Measurements from ENCODE around the gene DENND5A. TPM values are rescaled to one million over a fixed set of nuclear protein-coding genes. Genes with fewer than 3 reads are reported as not detected.

Gene DENND5A
- total RNA-seq, 1 donor from 2014 or later = 130 TPM

DNA sequence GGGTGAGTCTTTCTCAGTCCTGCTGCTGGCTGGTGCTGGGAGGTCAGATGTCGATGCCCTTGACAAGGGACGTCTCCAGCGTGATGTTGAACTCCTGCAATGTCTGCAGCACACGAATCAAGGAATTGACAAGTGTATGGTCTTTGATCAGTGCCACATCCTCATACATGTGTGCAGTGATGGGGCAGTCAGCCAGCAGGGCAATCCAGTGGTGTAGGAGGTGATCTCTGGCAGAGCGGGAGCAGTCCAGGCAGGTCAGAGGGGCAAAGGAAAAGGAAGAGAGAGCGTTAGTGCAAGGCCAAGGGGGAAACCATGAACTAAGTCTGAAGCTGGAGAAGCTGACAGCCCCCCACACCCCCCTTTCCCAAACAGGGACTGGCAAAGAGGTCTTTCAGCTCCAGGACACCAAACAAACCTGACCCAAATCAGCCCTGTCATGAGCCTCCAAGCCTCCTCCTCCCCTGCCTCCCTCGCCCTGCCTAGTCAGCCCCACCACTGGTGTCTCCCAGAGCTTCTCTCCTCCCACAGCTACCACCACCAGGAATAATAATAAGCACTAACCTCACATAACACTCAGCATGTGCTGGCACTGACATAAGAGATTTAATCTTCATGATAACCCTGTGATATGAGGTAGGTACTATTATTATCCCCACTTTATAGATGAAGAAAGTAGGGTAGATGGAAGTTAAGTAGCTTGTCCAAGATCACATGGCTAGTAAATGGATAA, 125.4 kb downstream of the DENND5A start:
- DNase-seq (ENCODE audit: low read depth in 2 of 2) = peak in 1 of 2 donors; percentile 52

DNA sequence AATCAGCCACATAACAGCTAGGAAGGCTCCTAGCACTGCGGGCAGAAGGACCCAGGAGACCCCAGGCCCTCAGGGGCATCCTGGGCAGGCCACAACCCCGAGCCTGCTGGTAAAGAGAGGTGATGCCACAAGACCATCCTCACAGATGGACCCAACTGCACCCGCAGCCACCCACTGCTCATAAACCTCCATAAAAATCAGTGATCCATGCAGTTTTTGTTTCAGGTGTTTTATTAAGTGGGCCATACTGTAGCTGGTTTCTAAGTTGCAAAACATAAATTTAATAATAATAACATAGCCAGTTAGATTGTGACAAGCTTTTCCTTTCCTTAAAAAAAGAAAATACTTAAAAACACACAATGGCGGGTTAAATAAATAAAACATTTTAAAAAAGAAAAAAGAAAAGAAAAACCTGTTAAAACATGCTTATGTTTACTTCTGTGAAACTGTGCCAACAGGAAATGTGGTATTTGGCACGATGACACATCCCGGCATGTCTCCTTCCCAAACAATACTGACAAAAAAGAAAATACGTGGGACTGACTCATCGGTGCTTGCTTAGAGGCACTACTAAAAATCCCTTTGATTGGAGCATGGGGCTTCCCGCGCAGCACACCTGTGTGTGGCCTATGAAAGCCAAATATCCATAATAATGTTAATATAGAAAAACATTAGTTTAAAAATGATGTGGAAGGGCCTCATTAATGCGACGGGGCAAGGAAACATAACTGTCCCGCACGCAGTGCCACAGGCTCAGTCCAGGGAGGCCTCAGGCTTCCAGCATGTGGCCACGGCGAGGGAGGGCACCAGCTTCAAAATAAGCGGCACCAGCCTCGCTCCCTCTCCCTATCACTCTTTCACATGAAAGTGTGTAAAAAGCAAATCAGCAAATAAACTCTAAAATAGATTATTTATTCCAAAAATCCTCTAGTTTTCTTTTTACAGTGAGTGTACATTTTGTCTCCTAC, 126.3 kb downstream of the DENND5A start:
- peak; percentile 95 to 99 for DNase-seq (ENCODE audit: low read depth in 2 of 2)

DNA sequence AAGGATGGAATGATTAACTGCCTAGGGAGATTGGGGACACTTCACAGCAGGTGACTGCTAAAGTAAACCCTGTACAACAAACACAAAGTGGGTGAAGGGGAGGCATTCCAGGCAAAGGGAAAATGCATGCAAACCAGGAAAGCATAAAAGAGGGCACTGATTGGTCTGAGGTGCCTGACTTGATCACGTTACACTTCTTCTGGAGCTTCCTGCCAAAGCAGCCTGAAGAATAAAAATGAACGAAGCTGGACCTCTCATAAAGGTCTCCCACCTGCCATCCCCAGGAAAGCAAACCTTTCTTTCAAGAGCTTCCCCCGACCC, 127.1 kb downstream of the DENND5A start:
- DNase-seq (ENCODE audit: low read depth in 2 of 2) = no peak

DNA sequence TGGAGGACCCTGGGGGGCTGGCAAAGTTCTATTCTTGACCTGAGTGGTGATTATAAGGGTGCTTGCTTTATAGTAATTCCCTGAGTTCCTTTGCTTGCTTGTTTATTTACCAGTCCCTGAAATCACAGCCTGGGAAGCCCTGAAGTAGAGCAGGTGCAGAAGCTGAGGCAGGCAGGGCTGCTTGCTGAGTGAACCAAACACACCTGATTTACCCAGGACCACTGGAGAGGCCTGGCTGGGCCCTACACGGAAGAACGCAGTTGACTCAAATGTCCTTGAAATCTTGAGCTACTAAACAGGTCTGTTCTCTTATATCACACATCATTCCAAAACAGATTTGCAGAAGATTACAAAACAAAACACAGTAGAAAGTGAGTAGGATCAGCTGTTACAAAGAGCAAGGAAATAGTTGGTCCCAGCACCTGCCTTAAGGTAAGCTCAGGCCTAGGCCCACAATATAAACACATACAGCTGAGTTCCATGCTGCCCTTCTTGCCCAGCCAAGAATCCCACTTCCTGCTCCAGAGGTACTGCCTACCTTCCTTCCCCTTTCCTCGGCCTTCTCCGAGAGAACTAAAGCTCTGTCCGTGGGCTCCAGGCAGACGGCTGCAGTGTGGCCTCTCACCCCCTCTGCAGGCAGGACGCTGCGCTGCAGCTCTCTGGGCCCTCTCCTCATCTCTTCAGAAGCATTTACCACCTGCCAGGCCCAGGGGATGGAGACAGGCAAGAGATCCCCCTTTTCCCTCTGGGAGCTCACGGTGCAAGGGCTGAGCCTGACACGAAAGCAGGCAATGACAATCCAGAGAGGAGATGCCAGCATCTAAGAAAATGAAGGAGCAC, 127.6 kb downstream of the DENND5A start:
- DNase-seq (ENCODE audit: low read depth in 2 of 2) = peak; percentile 45 to 82

GRCh38 chr11:9136741-9137140, 128.4 kb downstream of the DENND5A start:
- no peak for DNase-seq (ENCODE audit: low read depth in 2 of 2)

- DNase-seq (ENCODE audit: low read depth in 2 of 2) = no peak
These were observed 131.2 kb downstream of the DENND5A start for GRCh38 chr11:9133956-9134355.

DNA sequence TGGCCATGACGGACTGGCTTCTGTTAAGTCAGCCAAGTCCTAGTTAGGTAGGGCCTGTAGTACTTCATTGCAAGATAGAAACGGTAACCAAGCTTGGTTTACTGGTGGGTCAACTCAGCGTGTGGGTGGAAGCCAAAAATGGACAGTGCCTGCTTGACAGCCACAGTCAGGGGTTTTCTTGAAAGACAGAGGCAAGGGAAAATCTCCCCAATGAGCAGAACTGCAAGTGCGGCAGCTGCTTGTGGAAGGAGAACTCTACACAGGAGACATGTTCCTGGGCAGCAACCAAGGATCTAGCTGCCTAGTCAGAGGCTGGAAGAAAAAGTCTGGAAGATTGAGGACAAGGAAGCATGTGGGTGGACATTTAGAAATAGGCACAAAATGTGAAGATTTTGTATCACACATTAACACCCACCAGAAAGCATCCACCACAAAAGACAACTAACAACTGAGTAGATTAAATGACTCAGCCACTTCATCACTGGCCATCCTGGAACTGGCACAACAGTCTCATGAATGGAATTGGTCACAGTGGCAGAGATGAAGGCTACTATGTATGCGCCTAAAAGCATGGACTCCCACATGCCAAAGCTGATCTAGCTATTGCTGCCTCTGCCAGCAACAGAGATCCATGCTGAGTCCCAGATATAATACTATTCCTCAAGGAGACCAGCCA, 132.8 kb downstream of the DENND5A start:
- no peak for DNase-seq (ENCODE audit: low read depth in 2 of 2)

- DNase-seq (ENCODE audit: low read depth in 2 of 2) = no peak
These were observed 134.9 kb downstream of the DENND5A start for GRCh38 chr11:9130297-9130696.

DNA sequence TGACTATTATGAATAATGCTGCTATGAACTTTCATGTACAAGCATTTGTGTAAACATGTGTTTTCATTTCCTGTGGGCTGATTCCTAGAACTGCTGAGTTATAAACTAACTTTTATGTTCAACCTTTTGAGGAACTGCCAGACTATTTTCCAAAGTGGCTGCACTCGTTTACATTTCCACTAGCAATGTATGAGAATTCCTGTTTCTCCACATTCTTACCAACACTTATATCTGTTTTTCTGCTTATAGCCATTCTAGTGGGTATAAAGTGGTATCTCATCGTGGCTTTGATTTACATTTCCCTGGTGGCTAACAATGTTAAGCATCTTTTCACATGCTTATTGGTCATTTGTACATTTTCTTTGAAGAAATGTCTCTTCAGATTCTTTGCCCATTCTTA, 138.5 kb downstream of the DENND5A start:
- no peak for DNase-seq (ENCODE audit: low read depth in 2 of 2)

DNA sequence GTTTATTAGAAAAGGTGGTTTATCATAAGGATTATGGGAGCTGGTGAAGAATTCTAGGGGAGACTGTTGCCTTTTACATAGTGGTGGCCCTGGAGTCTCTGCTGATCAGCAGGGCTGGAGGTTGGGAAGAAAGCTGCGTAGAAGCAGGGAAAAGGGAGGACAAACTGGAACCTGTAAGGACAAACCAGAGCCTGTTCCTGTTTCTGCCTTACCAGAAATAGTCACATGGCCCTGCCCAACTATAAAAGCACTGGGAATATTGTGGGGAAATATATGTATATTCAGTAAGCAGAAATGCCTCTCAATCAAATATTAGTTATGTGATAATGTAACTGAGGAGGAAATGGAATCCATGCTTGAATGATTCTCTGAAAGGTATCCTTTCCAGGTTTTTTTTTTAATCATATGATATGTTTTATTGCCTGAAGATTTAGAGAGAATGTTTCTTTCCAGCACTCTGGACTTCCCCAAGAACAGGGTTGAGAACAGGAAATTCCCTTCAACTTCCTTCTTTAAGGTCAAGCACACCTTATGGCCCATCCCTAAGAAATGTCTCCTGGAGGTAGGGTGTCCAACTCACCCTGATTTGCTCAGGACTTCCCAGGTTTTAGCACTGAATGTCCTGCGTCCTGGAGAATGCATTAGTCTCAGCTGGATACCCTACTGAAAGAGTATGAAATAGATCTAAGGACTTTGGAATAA, 139.8 kb downstream of the DENND5A start:
- DNase-seq (ENCODE audit: low read depth in 2 of 2) = no peak

- no peak for DNase-seq (ENCODE audit: low read depth in 2 of 2)
These were observed 141.4 kb downstream of the DENND5A start for GRCh38 chr11:9123595-9124304.

- DNase-seq (ENCODE audit: low read depth in 2 of 2) = no peak
These were observed 143.7 kb downstream of the DENND5A start for GRCh38 chr11:9121469-9121796.

GRCh38 chr11:9120664-9121468, 144.3 kb downstream of the DENND5A start:
- peak in 1 of 2 donors; percentile 12 for DNase-seq (ENCODE audit: low read depth in 2 of 2)

DNA sequence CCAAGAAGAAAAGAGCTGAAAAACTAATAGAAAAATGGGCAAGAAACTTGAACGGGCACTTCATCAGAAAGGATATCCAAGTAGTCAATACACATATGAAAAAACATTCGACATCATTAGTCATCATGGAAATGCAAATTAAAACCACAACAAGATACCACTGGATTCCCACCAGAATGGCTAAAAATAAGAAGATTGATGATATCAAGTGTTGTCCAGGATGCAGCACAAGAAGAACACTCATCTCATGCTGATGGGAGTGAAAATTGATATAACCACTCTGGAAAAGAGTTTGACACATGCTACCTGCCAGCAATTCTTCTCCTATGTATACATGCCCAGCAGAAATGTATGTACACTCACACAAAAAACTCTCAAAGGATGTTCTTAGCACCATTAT, 146.9 kb downstream of the DENND5A start:
- DNase-seq (ENCODE audit: low read depth in 2 of 2) = no peak

GRCh38 chr11:9112075-9112474, 153.1 kb downstream of the DENND5A start:
- DNase-seq (ENCODE audit: low read depth in 2 of 2) = no peak

GRCh38 chr11:9109858-9110731, 155.1 kb downstream of the DENND5A start:
- no peak for DNase-seq (ENCODE audit: low read depth in 2 of 2)

DNA sequence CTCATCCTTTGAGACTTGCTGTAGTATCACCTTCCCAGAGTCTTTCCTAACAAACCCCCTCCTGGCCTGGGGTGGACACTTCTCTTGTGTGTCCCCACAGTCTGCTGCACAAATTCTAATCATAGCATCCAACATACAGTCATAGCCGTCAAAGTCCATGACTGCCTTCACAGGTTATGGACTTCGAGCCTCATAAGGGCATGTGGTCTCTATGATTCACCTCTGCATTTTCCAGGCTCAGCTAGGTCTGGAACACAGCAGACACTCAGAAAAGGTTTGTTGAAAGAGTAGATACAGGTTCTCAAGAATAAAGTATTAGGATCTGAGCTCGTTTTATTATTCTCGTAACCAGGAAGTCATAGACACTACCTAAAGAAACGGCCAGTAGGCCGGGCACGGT, 160.6 kb downstream of the DENND5A start:
- DNase-seq (ENCODE audit: low read depth in 2 of 2) = no peak

- DNase-seq (ENCODE audit: low read depth in 2 of 2) = no peak
These were observed 161.4 kb downstream of the DENND5A start for GRCh38 chr11:9103542-9104276.

Measured in dermis microvascular lymphatic vessel endothelial cell (primary cell).